ENCODE measurements around the gene ABHD12B.
A peak's percentile ranks its signal among the peaks of the same experiment; 100 is the strongest.
"Not testable (repeated sequence)": the region's sequence is repeated elsewhere in the genome, so short reads cannot be mapped to it uniquely, and the experiment has no call there.

ABHD12B gene

GRCh38 chr14:50839691-50840090 lies 32.2 kb upstream of the ABHD12B start:
- DNase-seq (ENCODE audit: low read depth), result no peak

DNA sequence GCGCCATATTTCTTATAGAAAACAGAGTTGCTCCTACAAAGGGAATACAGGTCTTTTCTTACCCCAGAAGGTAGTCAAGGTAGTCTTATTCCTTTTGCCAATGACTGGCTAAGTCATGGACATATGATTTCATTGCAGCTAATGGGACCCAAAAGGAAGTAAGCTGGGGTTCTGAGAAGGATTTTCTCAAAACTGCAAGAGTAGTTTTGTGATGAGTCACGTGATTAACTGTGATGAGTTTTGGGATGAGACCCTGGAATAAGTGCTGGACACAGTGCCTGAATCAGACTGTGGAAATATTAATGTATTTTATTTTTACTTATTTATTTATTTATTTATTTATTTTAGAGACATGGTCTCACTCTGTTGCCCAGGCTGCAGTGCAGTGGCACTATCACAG lies 27.5 kb upstream of the ABHD12B start:
- DNase-seq (ENCODE audit: low read depth), result no peak

- no peak for DNase-seq (ENCODE audit: low read depth)
Measured at GRCh38 chr14:50845166-50845565, 26.7 kb upstream of the ABHD12B start.

GRCh38 chr14:50846226-50846880 lies 25.5 kb upstream of the ABHD12B start:
- DNase-seq (ENCODE audit: low read depth), result peak; percentile 41

- no peak for DNase-seq (ENCODE audit: low read depth)
Measured at GRCh38 chr14:50853891-50854290, 18.0 kb upstream of the ABHD12B start.

DNA sequence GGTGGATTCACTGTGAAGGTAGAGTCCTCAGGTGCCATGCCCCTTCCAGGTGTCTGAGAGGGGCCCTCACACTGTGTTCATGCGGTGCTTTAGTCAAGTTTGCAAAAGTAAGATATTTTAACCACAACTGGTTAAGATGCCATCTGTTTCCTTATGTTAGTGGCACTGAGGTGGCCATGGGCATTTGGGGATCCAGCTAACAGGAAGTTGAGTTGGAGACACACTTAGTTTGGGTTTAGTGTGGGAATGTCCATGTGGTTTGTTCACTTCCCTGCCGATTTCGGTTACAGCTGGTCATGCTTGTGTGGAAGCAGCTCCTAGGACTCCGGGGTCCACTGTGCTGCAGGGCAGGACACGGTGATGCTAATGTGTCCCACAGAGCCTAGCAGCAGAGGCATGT lies 17.3 kb upstream of the ABHD12B start:
- no peak for DNase-seq (ENCODE audit: low read depth)

DNA sequence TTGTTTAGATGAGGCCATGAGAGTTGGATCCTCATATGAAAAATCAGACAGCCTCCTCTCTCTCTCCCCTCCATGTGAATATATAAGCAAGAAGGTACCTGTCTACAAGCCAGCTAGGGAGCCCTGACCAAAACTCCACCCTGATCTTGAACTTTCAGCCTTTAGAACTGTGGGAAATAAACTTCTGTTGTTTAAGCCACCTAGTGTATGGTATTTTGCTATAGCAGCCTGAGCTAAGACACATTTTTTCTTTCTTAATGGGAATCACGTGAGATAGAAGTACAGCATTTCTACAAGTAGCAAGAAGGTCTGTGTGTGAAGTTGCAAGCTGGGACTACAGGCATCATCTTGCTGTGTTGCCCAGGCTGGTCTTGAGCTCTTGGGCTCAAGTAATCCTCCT lies 16.3 kb upstream of the ABHD12B start:
- DNase-seq (ENCODE audit: low read depth), result peak; percentile 22

GRCh38 chr14:50856660-50857059 lies 15.2 kb upstream of the ABHD12B start:
- DNase-seq (ENCODE audit: low read depth), result no peak

GRCh38 chr14:50859296-50859624 lies 12.6 kb upstream of the ABHD12B start:
- no peak for DNase-seq (ENCODE audit: low read depth)

DNA sequence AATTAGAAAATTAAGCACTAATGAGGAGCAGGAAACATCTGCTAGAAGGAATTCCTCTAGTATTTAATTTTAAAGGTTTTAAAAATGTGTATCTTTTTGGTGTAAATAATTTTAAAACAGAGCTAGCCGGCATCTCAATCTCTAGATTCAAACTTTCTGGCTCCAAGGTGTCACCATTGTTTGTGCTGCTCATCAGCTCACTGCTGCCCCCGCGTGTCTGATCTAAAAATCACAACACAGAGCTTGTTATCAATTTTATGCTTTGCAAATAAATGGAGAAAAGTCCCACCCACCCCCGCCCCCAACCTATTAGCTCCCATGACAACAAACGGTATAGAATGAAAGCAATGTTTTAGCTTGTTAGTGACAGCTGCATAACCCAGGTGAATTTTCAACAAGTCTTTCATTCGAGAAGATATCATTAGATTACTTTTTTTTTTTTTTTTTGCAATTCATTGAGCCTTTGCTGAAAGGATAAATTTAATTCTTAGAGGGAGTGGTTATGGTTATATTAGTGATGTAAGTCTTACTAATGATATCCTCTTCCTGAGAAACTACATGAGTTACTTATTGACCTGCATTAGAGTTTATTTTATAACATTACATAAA lies 11.3 kb upstream of the ABHD12B start:
- peak; percentile 68 for DNase-seq (ENCODE audit: low read depth)

- DNase-seq (ENCODE audit: low read depth), result peak; percentile 55
Measured at GRCh38 chr14:50862036-50862570, 9.8 kb upstream of the ABHD12B start.

DNA sequence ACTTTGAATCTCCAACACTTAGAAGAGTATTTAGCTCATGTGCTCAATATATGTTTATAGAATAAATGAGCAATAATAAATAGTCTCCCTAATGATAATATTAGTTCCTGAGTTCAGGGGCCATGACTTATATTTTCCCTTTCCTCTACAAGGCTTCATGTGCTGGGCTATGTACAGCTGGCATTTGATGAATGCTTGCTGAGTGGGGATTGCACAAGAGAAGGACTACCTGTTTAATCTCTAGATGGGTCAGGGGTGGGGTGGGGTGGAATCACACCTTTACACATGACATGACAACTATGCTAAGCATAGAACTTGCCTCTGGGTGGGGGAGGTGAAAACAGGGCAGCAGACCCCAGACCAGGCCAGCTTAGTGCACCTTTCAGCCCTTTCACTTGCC lies 7.6 kb upstream of the ABHD12B start:
- DNase-seq (ENCODE audit: low read depth), result no peak

DNA sequence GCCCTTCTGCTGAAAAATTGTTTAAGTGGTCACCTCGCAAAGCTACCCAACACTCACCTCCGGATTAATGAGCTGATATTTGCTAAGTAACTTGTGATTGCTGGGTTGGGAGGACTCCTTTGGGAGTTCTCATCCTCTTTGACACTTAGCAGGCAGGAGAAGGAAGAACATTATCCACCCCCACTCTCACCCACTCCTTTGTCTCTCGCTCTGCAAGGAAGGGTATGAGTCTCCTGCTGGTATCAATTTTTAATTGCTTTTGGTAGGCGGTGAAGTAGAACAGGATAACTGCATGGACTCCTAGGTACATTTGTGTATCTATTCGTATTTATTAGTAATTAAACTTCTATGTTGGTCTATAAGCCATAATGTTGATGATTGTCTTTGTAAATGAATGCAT lies 6.9 kb upstream of the ABHD12B start:
- DNase-seq (ENCODE audit: low read depth), result no peak

DNA sequence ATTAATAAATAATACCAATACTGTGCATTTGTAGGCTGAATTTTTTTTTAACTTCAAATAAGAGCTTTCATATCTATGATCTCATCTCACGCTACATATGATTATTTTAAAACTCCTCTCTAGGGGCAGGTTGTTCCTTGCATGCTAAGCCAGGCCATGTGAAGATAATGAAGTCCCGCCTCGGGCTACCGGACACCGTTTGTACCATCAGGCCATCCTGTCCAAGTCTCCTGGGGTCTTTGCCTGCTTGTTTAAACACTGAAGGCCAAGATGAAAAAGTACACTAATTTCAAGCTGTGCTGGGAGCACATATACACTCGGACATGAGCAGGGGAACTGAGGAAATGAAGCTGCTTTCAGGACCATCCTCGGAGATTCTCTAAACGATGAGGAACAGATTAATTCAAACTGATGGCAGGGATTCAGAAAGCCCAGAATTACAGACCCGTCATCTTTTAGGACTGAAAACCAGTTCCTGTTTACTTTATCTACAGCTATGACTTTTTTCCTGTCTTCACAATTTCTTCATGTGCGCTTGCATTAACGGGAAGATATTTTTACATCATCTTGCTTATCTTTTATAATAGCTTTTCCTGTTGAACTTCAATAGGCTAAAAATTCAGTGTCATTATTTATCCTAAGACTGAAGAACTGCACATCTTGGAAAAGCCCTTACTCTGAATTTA lies 6.3 kb upstream of the ABHD12B start:
- DNase-seq (ENCODE audit: low read depth), result peak; percentile 14

DNA sequence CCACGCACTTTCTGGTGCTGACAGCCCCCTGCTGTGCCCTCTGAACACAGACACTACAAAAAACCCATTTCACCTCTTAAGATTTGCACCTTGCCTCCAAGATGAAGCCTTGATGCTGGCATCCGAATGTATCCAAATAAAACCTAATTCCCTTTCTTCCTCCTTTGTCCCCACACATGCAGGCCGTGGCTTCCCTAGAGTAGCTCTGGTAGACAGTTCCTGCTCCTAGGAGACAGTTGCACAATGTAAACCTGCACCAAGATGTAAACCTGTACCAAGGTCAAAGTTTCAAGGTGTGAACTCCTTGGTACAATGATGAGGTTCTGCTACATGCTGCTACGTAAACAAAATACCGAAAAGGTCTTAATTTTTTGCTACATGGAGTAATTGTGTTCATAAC lies 625 bp upstream of the ABHD12B start:
- no peak for DNase-seq (ENCODE audit: low read depth)

DNA sequence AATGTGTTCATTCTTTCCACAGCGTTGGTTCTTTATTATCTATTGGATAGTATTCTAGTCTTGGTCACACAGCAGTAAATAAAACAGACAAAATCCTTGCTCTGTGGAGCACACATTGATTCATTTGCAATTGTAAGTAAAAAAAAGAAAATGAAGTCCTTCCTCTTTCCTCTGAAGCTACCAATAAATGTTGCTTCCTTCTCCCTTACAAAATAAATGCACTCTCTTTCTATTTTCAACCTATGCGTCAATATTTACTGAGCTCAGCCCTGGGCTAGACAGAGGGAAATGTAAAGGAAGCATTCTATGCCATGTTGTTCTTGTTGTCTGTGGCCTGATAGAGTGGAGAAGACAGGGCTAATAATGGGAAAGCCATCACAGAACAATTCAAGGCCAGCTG lies 2.9 kb downstream of the ABHD12B start:
- no peak for DNase-seq (ENCODE audit: low read depth)

GRCh38 chr14:50875359-50876070 lies 3.7 kb downstream of the ABHD12B start:
- no peak for DNase-seq (ENCODE audit: low read depth)

DNA sequence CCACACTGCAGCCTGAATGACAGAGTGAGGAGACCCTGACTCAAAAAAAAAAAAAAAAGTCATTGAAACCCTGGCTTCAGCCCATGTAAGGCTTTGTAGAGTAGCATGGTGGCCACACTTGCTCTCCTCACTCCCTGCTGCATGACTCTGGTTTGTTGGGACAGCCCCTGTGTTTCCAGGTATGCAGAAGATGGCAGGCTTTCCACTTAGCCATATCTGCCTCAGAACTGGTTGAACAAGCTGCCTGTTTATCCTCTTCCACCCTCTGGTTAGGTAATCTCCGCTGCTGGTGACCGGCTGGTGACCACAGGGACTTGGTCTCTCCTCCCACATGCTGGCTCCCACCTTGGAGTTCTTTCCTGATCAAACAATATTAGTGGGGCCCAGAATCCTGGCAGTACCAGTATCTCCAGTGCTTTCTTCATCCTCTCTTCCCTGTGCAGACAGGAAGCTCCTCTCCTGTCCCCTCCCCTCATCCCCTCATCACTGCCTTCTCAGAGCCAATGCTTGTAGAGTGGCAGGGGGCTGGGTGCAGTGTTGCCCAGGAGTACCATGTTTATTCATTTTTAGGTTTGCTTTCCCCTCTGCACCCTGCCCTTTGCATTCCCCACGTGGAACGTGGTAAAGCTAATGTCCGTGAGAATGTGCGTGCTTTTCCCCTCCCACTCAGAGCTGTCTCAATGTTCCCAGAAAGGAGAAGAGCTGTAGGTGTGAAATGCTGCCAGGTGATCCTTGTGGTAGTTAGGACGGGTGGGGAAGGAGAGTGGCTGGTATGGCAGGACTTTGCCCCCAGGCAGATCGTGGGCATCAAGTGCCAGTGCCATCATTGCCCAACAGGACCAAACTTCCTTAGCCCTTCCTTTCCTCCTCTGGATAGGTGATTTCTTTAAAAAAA lies 11.3 kb downstream of the ABHD12B start:
- DNase-seq (ENCODE audit: low read depth), result no peak

DNA sequence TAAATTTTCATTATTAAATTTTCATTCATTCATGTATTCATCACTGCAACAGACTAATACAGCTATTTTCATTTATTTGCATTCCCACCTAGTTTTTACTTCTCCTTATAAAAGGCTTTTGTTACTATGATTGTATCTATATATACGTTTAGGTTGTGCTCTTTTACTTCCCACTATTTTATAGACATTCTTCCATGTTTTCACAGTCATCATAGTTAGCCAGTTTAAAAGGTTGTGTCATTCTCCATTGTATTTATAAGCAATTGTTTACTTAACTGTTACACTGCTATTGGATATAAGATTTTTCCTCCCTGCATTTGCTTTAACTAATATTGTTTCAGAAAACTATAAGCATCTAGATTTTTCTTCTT lies 12.0 kb downstream of the ABHD12B start:
- no peak for DNase-seq (ENCODE audit: low read depth)

DNA sequence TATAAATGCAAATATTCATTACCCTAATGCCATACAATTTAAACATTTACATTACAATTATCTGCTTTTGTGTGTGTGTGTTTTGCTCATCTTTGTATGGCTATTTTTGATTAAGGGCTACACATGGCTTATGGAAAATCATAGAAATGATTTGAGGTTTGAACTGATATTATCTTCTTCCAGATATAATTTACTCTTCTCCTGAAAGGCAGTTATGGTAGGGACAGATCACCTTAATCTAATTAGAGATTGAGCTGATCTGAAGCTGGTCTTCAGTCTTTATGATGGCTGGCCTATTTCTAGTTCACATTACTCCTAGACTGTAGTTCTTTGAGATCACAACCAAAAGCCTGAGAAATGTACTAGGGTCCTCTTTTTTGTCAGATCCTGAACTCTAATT lies 15.6 kb downstream of the ABHD12B start:
- DNase-seq (ENCODE audit: low read depth), result no peak

DNA sequence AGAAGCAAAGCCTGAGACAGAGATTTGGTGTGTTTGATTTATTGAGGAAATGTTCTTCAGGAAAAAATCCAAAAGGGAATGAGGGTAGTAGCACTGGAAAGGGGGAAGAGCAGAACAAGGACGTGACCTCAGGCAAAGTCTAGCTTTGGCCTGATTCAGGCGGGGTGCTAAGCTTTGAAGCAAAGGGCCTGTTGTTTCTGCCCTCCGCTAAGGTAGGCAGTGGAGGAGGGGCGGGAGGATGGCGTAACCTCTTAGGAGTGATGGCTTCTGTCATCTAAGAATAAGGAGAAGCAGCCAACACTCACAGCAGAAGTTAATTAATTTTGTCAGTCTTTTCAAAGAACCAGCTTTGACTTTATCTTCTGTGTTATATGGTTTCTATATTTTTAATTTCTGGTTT lies 20.4 kb downstream of the ABHD12B start:
- DNase-seq (ENCODE audit: low read depth), result no peak

GRCh38 chr14:50896421-50896820 lies 24.6 kb downstream of the ABHD12B start:
- DNase-seq (ENCODE audit: low read depth), result not testable (repeated sequence)

All from fibroblast of gingiva (primary cell).